Measurements from ENCODE around the gene TAB3. TPM values are rescaled to one million over a fixed set of nuclear protein-coding genes. Genes with fewer than 3 reads are reported as not detected.

The TAB3 gene
- total and polyA plus RNA-seq, 12 donors = 7.0 to 44.6 (median 22.1) TPM

GRCh38 chrX:30830326-30830943 is 58.6 kb downstream of the TAB3 start:
- Histone ChIP-seq H3K4me3 (no peak overlapping the region), H3K4me1 (replicated peaks in 1 of 2) (no peaks in the 10 kb centered on the region), H3K27ac (no peak overlapping the region), H3K9me3 (replicated peaks in 1 of 3) (no peaks in the 10 kb centered on the region), H3K36me3 (replicated peaks in 1 of 2) (no peaks in the 10 kb centered on the region), H3K27me3 (no peaks in the 10 kb centered on the region)
- no peak for DNase-seq
- TF ChIP-seq CTCF (IDR thresholded peaks at IDR 0.05) (no peak), POLR2A (IDR thresholded peaks at IDR 0.05) (no peak)
- WGBS, 4 donors = 86 to 99% (median 90%) methylated on average over 3 of the region's 3 CpGs
- intact Hi-C loops (cut with DNase I) = no loop called here

- 59 to 74% (median 63%) methylated on average over 3 of the region's 3 CpGs for WGBS, 4 donors
- Histone ChIP-seq H3K9me3 (replicated peaks in 1 of 3) (no peaks in the 10 kb centered on the region), H3K36me3 (replicated peaks in 1 of 2) (no peaks in the 10 kb centered on the region), H3K27me3 (peaks cover 7% of the 10 kb centered on the region), H3K27ac (no peak overlapping the region), H3K4me1 (replicated peaks in 1 of 2) (no peaks in the 10 kb centered on the region), H3K4me3 (no peak overlapping the region)
- TF ChIP-seq POLR2A (IDR thresholded peaks at IDR 0.05) (no peak), CTCF (IDR thresholded peaks at IDR 0.05) (no peak)
- intact Hi-C loops (cut with DNase I) = no loop called here
- no peak for DNase-seq
Observed at GRCh38 chrX:30824275-30824674, 64.8 kb downstream of the TAB3 start.

GRCh38 chrX:30822764-30823163 is 66.3 kb downstream of the TAB3 start:
- no peak for DNase-seq
- Histone ChIP-seq H3K9me3 (replicated peaks in 1 of 3) (no peaks in the 10 kb centered on the region), H3K4me3 (no peak overlapping the region), H3K4me1 (replicated peaks in 1 of 2) (no peaks in the 10 kb centered on the region), H3K36me3 (replicated peaks in 1 of 2) (no peaks in the 10 kb centered on the region), H3K27me3 (peaks cover 7% of the 10 kb centered on the region), H3K27ac (no peak overlapping the region)
- WGBS, 4 donors = 75 to 94% (median 86%) methylated on average over 2 of the region's 2 CpGs
- intact Hi-C loops (cut with DNase I) = no loop called here
- TF ChIP-seq CTCF (IDR thresholded peaks at IDR 0.05) (no peak), POLR2A (IDR thresholded peaks at IDR 0.05) (no peak)

- Histone ChIP-seq H3K4me3 (no peak overlapping the region), H3K27me3 (peaks cover 7% of the 10 kb centered on the region), H3K36me3 (replicated peaks in 1 of 2) (no peaks in the 10 kb centered on the region), H3K9me3 (replicated peaks in 1 of 3) (no peaks in the 10 kb centered on the region), H3K4me1 (replicated peaks in 1 of 2) (no peaks in the 10 kb centered on the region), H3K27ac (no peak overlapping the region)
- WGBS, 4 donors = 41 to 59% (median 56%) methylated on average over 3 of the region's 3 CpGs
- intact Hi-C loops (cut with DNase I) = no loop called here
- TF ChIP-seq POLR2A (IDR thresholded peaks at IDR 0.05) (no peak), CTCF (IDR thresholded peaks at IDR 0.05) (no peak)
- DNase-seq = no peak
Observed at GRCh38 chrX:30822068-30822681, 66.9 kb downstream of the TAB3 start.

All from adrenal gland (tissue), 12 donors.